HepG2 (cell line): ENCODE measurements around the gene RSPRY1. TPM values are rescaled to one million over a fixed set of nuclear protein-coding genes. Genes with fewer than 3 reads are reported as not detected.
A peak's percentile ranks its signal among the peaks of the same experiment; 100 is the strongest.

Source experiments
- ATAC-seq: fragments of 200-7000 bp; cut with Tn5 transposase; 3 replicates; pipeline ENCODE4 v1.9.1; 2020; ENCODE audit warnings: mild to moderate bottlenecking, moderate library complexity
- BruUV-seq: library from RNA; stranded (reverse); fragments of 400-500 nt; replicated peaks from 2 replicates; lab custom pipeline; 2021; lab: Mats Ljungman, UMichigan
- CTCF ChIA-PET: fragments of 300-600 bp; formaldehyde crosslinking; extraction: SDS; loops from one replicate; lab custom pipeline; 2021; ENCODE audit warnings: low total read pairs, inconsistent platforms, low intra/inter-chr PET ratio; lab: Yijun Ruan, JAX
- POLR2A ChIA-PET: fragments of 350-600 bp; sonication (Branson Sonifier 250); formaldehyde crosslinking; loops from one replicate; lab custom pipeline; 2020; ENCODE audit warnings: antibody characterized with exemption, inconsistent platforms; lab: Yijun Ruan, JAX
- DNase-seq: peaks from one replicate; pipeline ENCODE4 v3.0.0-alpha.2; 2015; ENCODE audit warnings: low spot score
- FAIRE-seq: peaks from 3 replicates; lab custom pipeline; 2011; peaks lifted over from hg19 to GRCh38; lab: Jason Lieb, UNC
- H2AFZ ChIP-seq: one replicate; pipeline ENCODE4 v1.6.1; 2011; ENCODE audit warnings: low read length, inconsistent platforms
- H3K27ac ChIP-seq: fragments of 300-600 bp; 3 replicates; pipeline ENCODE4 v1.8.0; 2011; ENCODE audit warnings: mixed run types, mild to moderate bottlenecking, mixed read lengths, low read length, inconsistent platforms; ENCODE audit not compliant: insufficient read depth; ENCODE audit errors: extremely low read length
- H3K27me3 ChIP-seq, 2 experiments: fragments of 200-600 bp in 1 of 2; 2 replicates in 1 of 2; 3 replicates in 1 of 2; pipeline versions ENCODE4 v1.6.0 to v1.8.0; 2011; ENCODE audit warnings: low read length in 2 of 2, mild to moderate bottlenecking in 2 of 2, moderate library complexity in 2 of 2, inconsistent platforms in 1 of 2; ENCODE audit not compliant: insufficient read depth in 2 of 2, control insufficient read depth in 1 of 2
- H3K36me3 ChIP-seq, 2 experiments: fragments of 200-600 bp in 1 of 2; replicated peaks in 1 of 2; 2 replicates in 1 of 2; 3 replicates in 1 of 2; pipeline versions ENCODE4 v1.5.1 to v1.8.0; 2011; ENCODE audit warnings: low read length in 2 of 2, inconsistent platforms in 1 of 2; ENCODE audit not compliant: insufficient read depth in 2 of 2, control insufficient read depth in 1 of 2
- H3K4me1 ChIP-seq: 2 replicates; pipeline ENCODE4 v1.5.1; 2012; ENCODE audit warnings: low read length, inconsistent platforms; ENCODE audit not compliant: insufficient read depth
- H3K4me2 ChIP-seq: 2 replicates; pipeline ENCODE4 v1.6.0; 2011; ENCODE audit warnings: low read depth, low read length, inconsistent platforms
- H3K4me3 ChIP-seq, 3 experiments: fragments of 200-600 bp in 1 of 3; sonication (generic), shearing (Covaris generic) in 1 of 3; replicated peaks in 1 of 3; 2 replicates each; pipeline ENCODE4 v1.5.1; 2011 to 2016; ENCODE audit warnings: low read length in 3 of 3, inconsistent platforms in 2 of 3, low read depth in 2 of 3, mild to moderate bottlenecking in 2 of 3, control low read depth in 1 of 3, mixed read lengths in 1 of 3; ENCODE audit not compliant: insufficient read depth in 1 of 3
- H3K79me2 ChIP-seq: one replicate; pipeline ENCODE4 v1.6.1; 2011; ENCODE audit warnings: low read length, inconsistent platforms; ENCODE audit not compliant: insufficient read depth
- H3K9ac ChIP-seq: 2 replicates; pipeline ENCODE4 v1.6.0; 2011; ENCODE audit warnings: mild to moderate bottlenecking, low read depth, low read length, inconsistent platforms; ENCODE audit not compliant: insufficient read depth
- H3K9me3 ChIP-seq: 2 replicates; pipeline ENCODE4 v1.5.1; 2012; ENCODE audit warnings: mild to moderate bottlenecking, low read length
- H4K20me1 ChIP-seq: 2 replicates; pipeline ENCODE4 v1.6.0; 2011; ENCODE audit warnings: inconsistent platforms, mild to moderate bottlenecking, low read length, moderate library complexity; ENCODE audit not compliant: insufficient read depth
- CTCF ChIP-seq: sonication (generic); formaldehyde crosslinking; IDR thresholded peaks from 2 replicates; pipeline ENCODE4 v1.5.0; 2020; ENCODE audit warnings: mild to moderate bottlenecking, missing genetic modification reagents, moderate library complexity
- EP300 ChIP-seq, 3 experiments: sonication (generic) in 1 of 3; formaldehyde crosslinking in 1 of 3; IDR thresholded peaks; 2 replicates each; pipeline versions ENCODE4 v1.5.1 to v1.6.1; 2011 to 2020; ENCODE audit warnings: low read depth in 2 of 3, low read length in 2 of 3, borderline replicate concordance in 1 of 3, improper control_type of control experiment in 1 of 3, mild to moderate bottlenecking in 1 of 3, missing genetic modification reagents in 1 of 3, moderate library complexity in 1 of 3
- HNF4G ChIP-seq, 2 experiments: sonication (generic) in 1 of 2; formaldehyde crosslinking in 1 of 2; IDR thresholded peaks; 2 replicates each; pipeline versions ENCODE4 v1.4.0 to v1.6.1; 2011 to 2020; ENCODE audit warnings: borderline replicate concordance in 2 of 2, low read depth in 2 of 2, mild to moderate bottlenecking in 2 of 2, low read length in 1 of 2, missing genetic modification reagents in 1 of 2, moderate library complexity in 1 of 2
- HOXA9 ChIP-seq: sonication (generic); formaldehyde crosslinking; IDR thresholded peaks from 2 replicates; pipeline ENCODE4 v1.8.1; 2022; ENCODE audit warnings: missing genetic modification reagents, mild to moderate bottlenecking, moderate library complexity, borderline replicate concordance
- JUNB ChIP-seq: sonication (generic); formaldehyde crosslinking; IDR thresholded peaks from 2 replicates; pipeline ENCODE4 v1.8.0; 2022; ENCODE audit warnings: missing genetic modification reagents, mild to moderate bottlenecking, borderline replicate concordance
- KAT7 ChIP-seq: IDR thresholded peaks from 2 replicates; pipeline ENCODE4 v1.6.1; 2018; ENCODE audit warnings: borderline replicate concordance, missing compliant biosample characterization
- MAFG ChIP-seq: sonication (generic); formaldehyde crosslinking; IDR thresholded peaks from 2 replicates; pipeline ENCODE4 v1.5.1; 2020; ENCODE audit warnings: mild to moderate bottlenecking, missing genetic modification reagents
- NAIF1 ChIP-seq: sonication (generic); formaldehyde crosslinking; IDR thresholded peaks from 2 replicates; pipeline ENCODE4 v1.5.0; 2020; ENCODE audit warnings: mild to moderate bottlenecking, missing genetic modification reagents, borderline replicate concordance
- NR2C2 ChIP-seq: sonication (generic); formaldehyde crosslinking; IDR thresholded peaks from 2 replicates; pipeline ENCODE4 v1.4.0; 2020; ENCODE audit warnings: missing genetic modification reagents, mild to moderate bottlenecking, moderate library complexity, borderline replicate concordance
- NR2F1 ChIP-seq, 2 experiments: fragments of 450-650 bp in 1 of 2; formaldehyde crosslinking in 1 of 2; IDR thresholded peaks; 2 replicates each; pipeline versions ENCODE4 v1.5.0 to v1.6.1; 2016 to 2020; ENCODE audit warnings: mild to moderate bottlenecking in 1 of 2, missing compliant biosample characterization in 1 of 2, missing genetic modification reagents in 1 of 2, moderate library complexity in 1 of 2
- PLSCR1 ChIP-seq: sonication (generic); formaldehyde crosslinking; IDR thresholded peaks from 2 replicates; pipeline ENCODE4 v1.5.0; 2020; ENCODE audit warnings: missing genetic modification reagents, mild to moderate bottlenecking, borderline replicate concordance
- SIX4 ChIP-seq: sonication (generic); formaldehyde crosslinking; IDR thresholded peaks from 2 replicates; pipeline ENCODE4 v1.4.0; 2020; ENCODE audit warnings: missing genetic modification reagents
- SMAD3 ChIP-seq: sonication (generic); formaldehyde crosslinking; IDR thresholded peaks from 2 replicates; pipeline ENCODE4 v1.4.0; 2020; ENCODE audit warnings: missing genetic modification reagents
- SMAD9 ChIP-seq: sonication (generic); formaldehyde crosslinking; IDR thresholded peaks from 2 replicates; pipeline ENCODE4 v1.5.1; 2020; ENCODE audit warnings: mild to moderate bottlenecking, missing genetic modification reagents
- SNRNP70 ChIP-seq: fragments of 200-400 bp; formaldehyde crosslinking; IDR thresholded peaks from 2 replicates; pipeline ENCODE4 v1.6.1; 2017; ENCODE audit warnings: mild to moderate bottlenecking, low read depth, low read length, moderate library complexity
- TEAD3 ChIP-seq: optimal IDR thresholded peaks from 2 replicates; pipeline ENCODE3; 2016; ENCODE audit warnings: borderline replicate concordance
- ZEB1 ChIP-seq: IDR thresholded peaks from 2 replicates; pipeline ENCODE4 v1.6.1; 2012; ENCODE audit warnings: mild to moderate bottlenecking, low read depth, inconsistent platforms; ENCODE audit not compliant: insufficient replicate concordance
- ZMYM4 ChIP-seq: sonication (generic); formaldehyde crosslinking; IDR thresholded peaks from 2 replicates; pipeline ENCODE4 v1.8.1; 2023; ENCODE audit warnings: mild to moderate bottlenecking, missing genetic modification reagents
- ZNF678 ChIP-seq: sonication (generic); formaldehyde crosslinking; IDR thresholded peaks from 2 replicates; pipeline ENCODE4 v1.4.0; 2020; ENCODE audit warnings: mild to moderate bottlenecking, missing genetic modification reagents
- whole genome bisulfite sequencing: methylation state at CpG from one replicate; pipeline ENCODE4 v1.1.6; 2017; ENCODE audit warnings: low lambda C conversion rate; 5-methylcytosine and 5-hydroxymethylcytosine counted together
- in situ Hi-C: cut with HindIII; loops from 2 replicates; pipeline ENCODE4 v1.10.0; 2017; ENCODE audit warnings: low pct_unique_long_range_greater_than_20kb; ENCODE audit not compliant: extremely low pct_ligation_motif_present
- intact Hi-C: fragments of 100-400 bp; cut with micrococcal nuclease; formaldehyde crosslinking; loops from one replicate; pipeline ENCODE4 v1.10.0; 2022; ENCODE audit not compliant: unreplicated experiment
- polyA plus RNA-seq, 8 experiments: library from polyadenylated mRNA; depleted of rRNA in 3 of 8; stranded (reverse) in 7 of 8; unstranded in 1 of 8; fragments of >200 nt; fragmentation: Illumina TruSeq in 4 of 8; extraction: Trizol in 4 of 8; gene quantifications; 2 replicates each; pipeline versions ENCODE4 v1.2.1 to v1.2.3, GENCODE V29; 2011 to 2016; ENCODE audit warnings: low read depth in 4 of 8, missing spikeins in 1 of 8, mixed read lengths in 1 of 8; ENCODE audit not compliant: insufficient read depth in 1 of 8
- total RNA-seq, 5 experiments: library from RNA; depleted of rRNA; stranded (reverse); fragments of >200 nt; fragmentation: Illumina TruSeq; extraction: Trizol; gene quantifications; 2 replicates each; pipeline ENCODE4 v1.2.3, GENCODE V29; 2016; ENCODE audit warnings: low read depth in 1 of 5

RSPRY1 gene
- total and polyA plus RNA-seq, 2 of the 13 experiments (the other 11 are each of a cell fraction or from before 2014, with no cell fraction given) = 53.4 to 61.0 TPM

- TF ChIP-seq ZEB1 (no peak), NR2F1 (CRISPR knock-in tag; IDR thresholded peaks at IDR 0.05) (no peak), PLSCR1 (CRISPR knock-in tag) (no peak), JUNB (no peak), HOXA9 (no peak), CTCF (no peak), SIX4 (CRISPR knock-in tag) (no peak)
Observed at GRCh38 chr16:57271867-57272495, 85.9 kb downstream of the RSPRY1 start (continued).

GRCh38 chr16:57273359-57273758 lies 87.2 kb downstream of the RSPRY1 start:
- ATAC-seq (peak; percentile 20), FAIRE-seq (peak; percentile 18), DNase-seq (no peak)
- CTCF ChIA-PET = no interaction called here
- no peak overlapping the region for H3K4me3 ChIP-seq
- H3K27me3 ChIP-seq = no peaks in the 10 kb centered on the region
- H3K79me2 ChIP-seq = peaks cover 45% of the 10 kb centered on the region
- no peak overlapping the region for H3K9ac ChIP-seq
- H3K27ac ChIP-seq = peak overlapping the region; percentile 11
- no peak overlapping the region for H2AFZ ChIP-seq
- peaks cover 3 to 7% of the 10 kb centered on the region in 2 experiments; a peak in 2 of 5 replicates for H3K36me3 ChIP-seq
- in situ Hi-C loops = no loop called here
- intact Hi-C loops = no loop called here
- BruUV-seq = no TSS peak
- WGBS = 63% methylated on average over 1 of the region's 1 CpG
- H3K4me2 ChIP-seq = no peak overlapping the region
- peaks cover 11% of the 10 kb centered on the region; the same call in 1 of the 2 replicates for H4K20me1 ChIP-seq
- H3K9me3 ChIP-seq = no peaks in the 10 kb centered on the region
- POLR2A ChIA-PET = interaction anchor here (0.6 to 1.0 kb wide), 3 partner anchors 10 to 99 kb away, joined by 3 to 4 read pairs (median 3); partner anchors contain the start of gene CX3CL1
- H3K4me1 ChIP-seq = peaks cover 100% of the 10 kb centered on the region
- TF ChIP-seq ZNF678 (CRISPR knock-in tag) = no peak
- TF ChIP-seq MAFG (CRISPR knock-in tag) = no peak
- TF ChIP-seq SMAD3 (CRISPR knock-in tag) = no peak
- no peak for TF ChIP-seq EP300 (IDR thresholded peaks at IDR 0.05; ENCODE audit: low read depth in 2 of 2, low read length in 2 of 2)
- no peak for TF ChIP-seq EP300 (CRISPR knock-in tag; IDR thresholded peaks at IDR 0.05; ENCODE audit: borderline replicate concordance)
- no peak for TF ChIP-seq ZMYM4 (CRISPR knock-in tag)
- no peak for TF ChIP-seq KAT7 (CRISPR knock-in tag)
- TF ChIP-seq SMAD9 (CRISPR knock-in tag) = no peak
- TF ChIP-seq SNRNP70 = no peak
- TF ChIP-seq NR2C2 (CRISPR knock-in tag) = peak; percentile 52; the same call in 1 of the 2 replicates
- no peak for TF ChIP-seq NAIF1 (CRISPR knock-in tag)
- TF ChIP-seq HNF4G (IDR thresholded peaks at IDR 0.05; ENCODE audit: borderline replicate concordance, low read depth, low read length) = peak; percentile 47; the same call in 1 of the 2 replicates
- no peak for TF ChIP-seq HNF4G (CRISPR knock-in tag; IDR thresholded peaks at IDR 0.05; ENCODE audit: borderline replicate concordance, low read depth)
- no peak for TF ChIP-seq TEAD3 (CRISPR knock-in tag)
